ENCODE data around the gene DSEL.

- TF ChIP-seq CTCF (IDR thresholded peaks at IDR 0.05; ENCODE audit: insufficient read depth, low read depth, low read length) (no peak), EZH2 (IDR thresholded peaks at IDR 0.05; ENCODE audit: insufficient read depth, low read length) (no peak)
Measured at GRCh38 chr18:67514901-67515540, 1.5 kb downstream of the DSEL start.
